Stimulated activated CD8-positive, alpha-beta memory T cell treated with anti-CD3 and anti-CD28 coated beads, Interleukin-15, amount 100 ng/mL, for 48 hours (primary cell): Measurements from ENCODE around the gene PRKAG3.
"Not testable (repeated sequence)": the region's sequence is repeated elsewhere in the genome, so short reads cannot be mapped to it uniquely, and the experiment has no call there.

Experiments
- DNase-seq, 2 donors: peaks; one replicate each; pipeline ENCODE4 v3.0.0-alpha.2; 2020; ENCODE audit warnings: low read depth in 2 of 2

Gene PRKAG3

DNA sequence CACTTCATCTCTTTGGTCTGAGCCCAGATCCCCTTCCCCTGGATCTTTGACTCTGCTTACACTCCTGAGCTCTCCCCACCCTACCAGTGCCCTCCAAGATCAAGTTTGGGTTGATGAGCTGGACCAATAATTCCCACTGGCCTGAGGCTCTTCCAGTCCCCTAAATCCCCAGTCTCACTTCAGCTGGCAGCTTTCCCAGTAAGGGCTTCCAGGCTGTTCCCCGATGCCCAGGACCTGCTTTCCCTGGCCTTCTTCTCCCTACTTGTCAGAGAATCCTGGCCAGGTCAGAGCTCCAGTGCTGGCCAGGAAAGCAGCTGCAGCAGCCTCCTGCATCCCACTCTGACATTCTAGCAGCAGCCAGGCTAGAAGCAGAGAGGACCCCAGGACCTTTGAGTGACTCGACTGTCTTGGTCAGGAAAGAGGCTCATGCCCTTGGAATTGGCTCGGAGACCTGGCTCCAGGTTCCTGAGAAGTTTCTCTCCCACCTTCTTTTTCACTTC is 31.5 kb upstream of the PRKAG3 start:
- DNase-seq = no peak

DNA sequence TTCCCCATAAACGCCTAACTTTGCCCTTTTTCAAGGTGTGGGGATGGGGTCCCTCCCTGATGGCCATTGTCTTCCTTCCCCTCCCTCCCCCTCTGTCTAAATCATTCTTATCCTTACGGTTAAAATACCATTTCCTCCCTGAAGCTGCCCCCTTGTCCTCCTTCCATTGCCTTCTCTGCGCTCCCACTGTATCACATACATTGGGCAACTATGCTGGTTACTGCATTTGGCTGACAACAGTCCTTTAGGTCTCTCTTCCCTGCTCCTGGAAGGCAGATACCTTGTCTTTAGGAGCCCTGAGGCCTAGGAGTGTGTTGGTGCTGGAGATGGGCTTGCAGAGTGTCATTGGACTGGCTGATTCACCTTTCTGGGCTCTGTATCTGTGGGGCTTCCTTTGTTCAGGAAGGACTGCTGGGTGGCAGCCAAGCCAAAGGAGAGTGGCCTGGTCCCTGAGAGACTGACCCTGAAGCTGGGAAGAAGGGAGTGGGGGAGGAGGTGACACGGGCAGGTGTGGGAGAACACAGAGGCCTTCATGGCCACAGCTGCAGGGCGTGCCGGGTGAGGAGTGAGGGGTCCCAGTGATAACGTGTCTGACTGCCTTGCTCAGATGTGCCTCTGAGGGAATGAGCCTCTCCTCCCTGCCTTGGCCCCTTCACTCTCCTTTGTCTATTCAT is 30.2 kb upstream of the PRKAG3 start:
- no peak for DNase-seq

DNA sequence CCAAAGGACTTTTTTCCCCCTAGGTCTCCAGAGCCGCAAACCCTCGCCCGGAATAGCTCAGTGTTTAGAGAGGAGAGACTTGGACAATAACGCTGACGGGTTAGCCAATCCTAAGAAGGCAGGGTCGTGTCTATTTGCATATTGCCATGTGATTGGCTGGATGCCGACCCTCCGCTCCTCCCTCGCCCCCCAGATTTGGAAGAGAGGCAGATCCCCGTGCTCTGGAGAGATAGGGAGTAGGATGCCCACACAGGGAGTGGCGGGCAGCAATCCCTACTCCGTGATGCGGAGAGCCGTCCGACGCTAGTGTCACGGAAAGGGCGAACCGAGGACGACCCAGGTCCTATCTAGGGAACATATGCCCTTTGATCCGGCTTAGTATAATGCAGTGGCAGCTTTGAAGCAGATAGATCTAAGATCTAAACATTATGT is 29.4 kb upstream of the PRKAG3 start:
- no peak for DNase-seq

DNA sequence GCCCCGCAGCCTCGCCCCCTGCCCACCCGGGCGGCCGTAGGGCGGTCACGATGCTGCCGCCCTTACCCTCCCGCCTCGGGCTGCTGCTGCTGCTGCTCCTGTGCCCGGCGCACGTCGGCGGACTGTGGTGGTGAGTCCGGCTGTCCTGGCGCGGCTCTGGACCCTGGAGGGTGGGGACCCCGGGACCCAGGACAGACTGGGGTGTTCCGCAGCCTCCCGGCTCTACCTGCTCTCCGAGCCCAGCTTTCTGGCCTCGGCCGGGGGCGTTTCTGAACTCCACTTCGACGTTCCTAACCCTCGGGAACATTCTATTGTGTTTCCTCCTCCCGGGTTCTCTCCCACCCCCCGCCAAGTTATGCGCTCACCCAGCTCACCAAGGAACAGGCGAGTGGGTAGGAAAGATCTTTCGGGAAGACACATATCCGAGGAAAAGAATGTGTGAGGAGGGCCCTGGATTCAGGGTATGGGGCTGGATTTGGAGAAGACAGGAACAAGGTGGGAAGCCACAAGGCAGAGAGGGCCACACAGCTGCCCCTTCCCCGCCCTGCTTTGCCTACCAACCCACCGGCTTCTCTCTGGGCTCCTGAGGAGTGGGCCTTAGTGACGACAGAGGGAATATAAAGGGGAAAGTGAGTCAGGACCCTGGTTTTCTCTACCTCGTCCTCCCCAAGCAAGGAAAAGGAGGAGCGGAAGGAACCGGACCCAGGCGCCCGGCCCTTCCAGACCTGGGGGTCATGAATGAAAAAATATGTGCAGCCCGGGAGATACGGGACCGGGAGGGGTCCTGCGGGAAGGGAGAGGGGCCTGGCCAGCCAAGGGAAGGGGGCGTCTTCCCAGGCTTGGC is 28.6 kb upstream of the PRKAG3 start:
- DNase-seq = no peak

DNA sequence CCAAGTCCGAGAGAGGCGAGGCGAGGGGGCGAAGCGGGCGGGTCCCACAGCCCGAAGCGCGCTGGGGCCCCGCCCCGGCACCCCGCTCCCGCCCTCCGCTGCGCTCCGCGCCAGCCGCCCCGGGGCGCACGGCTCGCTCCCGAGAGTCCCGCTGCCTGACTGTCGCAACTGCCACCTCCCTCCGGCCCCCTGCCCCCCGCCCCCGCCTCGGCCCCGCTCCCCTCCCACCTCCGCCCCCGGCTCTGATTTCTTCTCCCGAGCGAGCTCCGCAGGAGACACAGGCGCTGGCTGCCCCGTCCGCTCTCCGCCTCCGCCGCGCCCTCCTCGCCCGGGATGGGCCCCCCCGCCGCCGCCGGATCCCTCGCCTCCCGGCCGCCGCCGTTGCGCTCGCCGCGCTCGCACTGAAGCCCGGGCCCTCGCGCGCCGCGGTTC is 28.0 kb upstream of the PRKAG3 start, which contains the start of gene WNT6:
Gene WNT6 (plus strand): TSS at position 250 of the 432 bp plus-strand sequence. CDS start 233 bp downstream, outside the sequence.
- DNase-seq = no peak

DNA sequence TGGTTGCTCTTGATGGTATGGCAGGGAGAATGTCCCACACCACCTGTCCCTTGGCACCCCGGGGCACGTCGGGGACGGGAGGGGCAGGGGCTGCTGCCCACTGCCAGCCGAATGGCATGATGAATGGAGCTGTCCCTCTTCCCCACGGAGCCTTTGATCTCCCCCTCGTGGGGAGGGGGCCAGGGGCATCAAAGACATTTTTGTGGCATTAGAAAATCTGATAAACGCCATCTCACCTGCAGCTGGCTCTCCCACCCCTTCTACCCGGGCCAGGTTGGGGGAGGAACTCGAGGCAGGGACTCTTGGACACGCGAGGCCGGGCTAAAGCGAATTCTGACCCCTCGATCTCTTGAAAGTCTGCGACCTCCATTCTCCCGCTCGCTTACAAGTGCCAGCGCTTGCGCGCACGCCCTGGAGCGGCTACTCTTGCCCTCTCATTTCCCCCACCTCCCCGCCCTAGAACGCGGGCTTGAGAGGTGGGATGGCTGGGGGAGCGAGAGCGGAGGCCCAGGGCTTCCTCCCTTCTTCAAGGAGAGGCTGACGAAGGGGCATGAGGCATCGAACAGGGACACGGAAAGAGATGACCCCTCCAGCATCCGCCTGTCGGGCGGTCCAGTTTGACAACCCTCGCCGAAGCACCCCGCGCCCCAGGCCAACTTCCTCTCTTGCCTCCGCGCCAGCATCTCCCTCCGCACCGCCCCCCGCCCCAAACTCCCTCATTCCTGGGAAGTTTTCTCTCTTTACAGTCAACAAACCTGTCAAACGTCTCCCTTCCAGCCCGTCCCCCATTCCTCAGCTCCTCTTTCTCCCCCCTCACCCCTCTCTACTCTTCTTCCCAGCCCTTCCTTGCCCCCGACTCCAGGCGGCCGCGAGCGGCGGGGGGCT is 27.3 kb upstream of the PRKAG3 start:
- DNase-seq = no peak

DNA sequence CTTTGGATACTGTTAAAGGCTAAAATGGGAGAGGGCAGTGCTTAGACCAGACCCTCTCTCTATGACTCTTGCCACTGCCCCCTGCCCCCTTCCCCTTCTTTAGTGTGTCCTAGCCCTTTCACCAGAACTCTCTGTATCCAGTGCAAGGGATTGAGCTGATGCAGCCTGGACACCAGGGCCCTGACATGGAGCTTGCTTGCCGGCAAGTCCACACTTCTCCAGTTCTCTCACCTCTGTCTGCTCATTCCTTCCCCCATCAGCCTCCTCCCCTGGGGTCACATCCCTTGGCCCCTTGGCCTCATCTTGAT is 26.5 kb upstream of the PRKAG3 start:
- DNase-seq = no peak

DNA sequence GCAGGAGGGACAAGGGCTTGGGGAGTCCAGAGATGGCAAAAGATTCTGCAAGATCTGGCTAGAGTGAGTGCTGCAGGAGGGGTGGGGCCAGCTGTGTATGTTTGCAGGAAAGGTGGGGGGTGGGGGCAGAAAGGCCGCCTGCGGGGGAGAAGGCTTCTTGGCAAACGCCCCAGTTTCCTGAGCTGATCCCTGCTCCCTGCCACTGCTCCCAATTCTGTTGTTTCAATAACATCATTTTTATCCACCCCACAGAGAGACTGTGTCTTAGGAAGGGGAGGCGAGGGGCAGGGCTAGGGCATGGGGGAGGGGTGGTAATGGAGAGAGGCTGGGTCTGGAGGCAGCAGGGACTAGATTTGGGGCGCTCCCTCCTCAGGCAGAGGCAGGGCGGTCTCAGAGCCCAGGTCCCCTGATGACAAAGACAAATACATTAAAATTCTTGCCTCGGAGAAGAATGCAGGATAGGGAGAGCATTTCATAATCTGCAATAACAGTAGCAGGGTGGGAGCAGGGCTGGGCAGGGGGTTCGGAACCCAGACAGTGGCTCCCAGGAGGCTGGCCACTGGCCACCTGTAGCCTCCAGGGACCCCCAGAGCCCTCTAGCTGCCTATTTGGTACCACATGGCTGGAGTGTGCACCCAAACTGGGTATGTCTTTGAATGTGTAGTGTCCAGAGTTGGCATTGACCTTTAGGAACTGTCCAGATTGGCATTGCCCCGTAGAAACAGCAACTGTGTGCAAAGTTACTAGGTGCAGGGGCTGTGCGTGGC is 26.0 kb upstream of the PRKAG3 start:
- DNase-seq = no peak

DNA sequence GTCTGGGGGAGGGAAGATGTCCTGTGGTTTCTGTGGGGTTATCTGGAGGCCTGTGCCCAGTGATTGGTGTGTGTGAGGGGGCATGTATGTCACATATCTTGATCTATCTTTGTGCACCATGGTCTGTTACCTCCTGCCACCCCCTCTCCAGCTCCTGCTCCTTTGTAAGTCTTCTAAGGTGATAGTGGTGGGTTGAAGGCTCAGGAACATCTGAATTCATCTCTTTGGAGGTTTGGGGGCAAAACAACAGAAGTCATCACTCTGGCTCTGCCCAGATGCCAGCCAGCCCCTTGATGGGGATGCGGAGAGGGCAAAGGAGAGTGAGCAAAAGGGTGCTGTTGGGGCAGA is 25.3 kb upstream of the PRKAG3 start:
- DNase-seq = no peak

DNA sequence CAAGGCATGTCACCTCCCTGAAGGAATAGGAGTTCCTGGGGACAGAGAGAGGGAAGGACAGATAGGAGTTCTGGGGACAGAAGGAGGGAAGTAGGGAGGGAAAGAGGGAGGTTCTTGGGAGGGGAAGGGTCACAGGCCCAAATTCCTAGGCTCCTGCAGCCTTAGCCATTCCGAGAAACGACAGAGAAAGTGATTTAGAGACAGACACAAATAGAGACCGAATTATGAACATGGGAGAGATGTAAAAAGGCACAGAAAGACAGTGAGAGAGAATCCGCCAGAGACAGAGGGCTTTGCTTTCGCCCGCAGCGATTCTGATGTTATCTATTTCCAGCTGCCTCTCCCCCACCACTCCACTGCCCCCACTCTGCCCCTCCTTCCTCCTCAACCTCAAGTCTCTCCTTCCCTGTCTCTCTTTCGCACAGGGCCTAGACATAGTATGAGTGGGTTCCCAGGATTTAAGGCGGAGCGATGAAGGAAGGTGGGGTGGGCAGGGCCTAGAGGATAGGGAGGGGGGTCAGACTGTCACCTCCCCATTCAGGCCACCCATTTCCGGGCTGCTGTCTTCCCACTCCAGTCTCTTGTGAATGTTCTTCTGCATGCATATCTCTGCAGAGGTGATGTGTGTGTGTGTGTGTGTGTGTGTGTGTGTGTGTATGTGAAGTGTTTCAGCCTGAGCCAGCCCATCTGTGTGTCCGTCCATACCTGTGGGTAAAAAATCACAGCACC is 24.7 kb upstream of the PRKAG3 start:
- DNase-seq = no peak

DNA sequence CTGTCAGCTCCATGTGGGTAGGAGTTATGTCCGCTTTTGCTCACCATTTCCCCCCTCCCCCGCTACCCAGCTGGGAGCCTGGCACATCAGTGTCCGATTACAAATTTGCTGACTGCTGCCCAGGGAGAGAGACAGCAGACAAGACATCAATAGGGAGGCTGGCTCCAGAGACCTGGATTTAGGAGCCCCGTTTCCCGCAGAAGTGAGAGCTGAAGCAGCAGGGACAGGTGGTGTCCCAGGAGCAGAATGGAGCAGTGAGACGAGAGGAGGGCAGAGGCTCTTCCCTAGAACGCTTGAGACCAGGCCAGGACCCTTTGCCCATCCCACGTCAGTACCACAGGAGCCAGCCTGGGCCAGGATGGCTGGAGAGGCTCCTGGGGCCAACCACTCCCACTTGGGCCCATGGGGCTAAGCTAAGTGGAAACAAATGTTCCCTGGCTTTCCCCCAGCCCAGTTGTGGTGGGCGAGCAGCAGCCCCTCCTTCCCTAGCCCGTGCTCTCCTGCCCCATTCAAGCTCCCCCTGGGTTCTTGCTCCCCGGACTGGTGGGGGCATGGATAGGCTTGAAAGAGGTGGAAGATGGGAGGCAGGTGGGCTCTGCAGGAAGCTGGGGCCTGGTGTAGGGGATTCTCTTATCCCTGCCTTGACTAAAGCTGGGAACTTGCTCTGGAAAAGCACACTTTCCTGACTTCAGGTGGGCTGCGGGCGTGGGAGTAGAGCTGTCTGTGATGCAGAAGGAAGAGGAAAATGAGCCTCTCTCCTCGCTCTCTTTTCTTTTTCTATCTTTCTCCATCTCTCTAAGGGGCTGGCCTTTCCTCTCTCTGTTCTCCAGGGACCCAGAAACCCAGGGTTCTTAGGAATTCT is 23.9 kb upstream of the PRKAG3 start:
- DNase-seq = no peak

DNA sequence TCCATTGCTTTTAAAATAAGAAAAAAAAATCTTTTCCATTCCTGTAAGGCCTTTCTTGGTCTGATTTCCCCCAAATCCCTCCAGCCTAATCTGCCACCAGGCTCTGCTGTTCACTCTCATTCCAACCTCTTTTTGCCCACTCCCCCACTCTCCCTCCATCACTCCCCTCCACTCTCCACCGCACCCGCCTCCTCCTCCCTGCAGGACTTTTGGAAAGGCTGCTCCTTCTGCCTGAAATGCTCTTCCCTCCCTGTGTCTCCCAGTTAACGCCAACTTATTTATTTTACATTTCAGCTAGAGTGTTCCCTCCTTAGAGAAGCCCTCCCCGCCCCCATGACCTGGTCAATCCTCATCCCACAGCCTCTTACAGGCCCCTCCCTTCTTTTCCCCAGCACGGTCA is 23.3 kb upstream of the PRKAG3 start:
- DNase-seq = no peak

DNA sequence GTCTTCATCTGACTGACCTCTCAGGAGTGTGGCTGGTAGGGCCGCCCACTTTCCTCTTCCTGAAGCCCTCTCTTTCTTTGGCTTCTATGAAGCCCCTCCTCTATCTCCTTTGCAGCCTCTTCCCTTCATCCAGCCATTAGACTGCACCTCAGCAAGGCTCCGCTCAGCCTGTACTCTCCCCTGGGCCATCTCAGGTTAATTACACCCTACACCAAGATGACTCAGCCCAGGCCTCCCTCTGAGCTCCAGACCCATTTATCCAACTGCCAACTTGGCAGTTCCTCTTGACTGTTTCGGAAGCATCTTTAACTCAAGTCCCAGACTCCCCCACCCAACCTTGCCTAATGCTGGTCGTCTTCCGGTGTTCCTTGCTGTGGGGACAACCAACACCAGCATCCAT is 22.2 kb upstream of the PRKAG3 start:
- no peak for DNase-seq

DNA sequence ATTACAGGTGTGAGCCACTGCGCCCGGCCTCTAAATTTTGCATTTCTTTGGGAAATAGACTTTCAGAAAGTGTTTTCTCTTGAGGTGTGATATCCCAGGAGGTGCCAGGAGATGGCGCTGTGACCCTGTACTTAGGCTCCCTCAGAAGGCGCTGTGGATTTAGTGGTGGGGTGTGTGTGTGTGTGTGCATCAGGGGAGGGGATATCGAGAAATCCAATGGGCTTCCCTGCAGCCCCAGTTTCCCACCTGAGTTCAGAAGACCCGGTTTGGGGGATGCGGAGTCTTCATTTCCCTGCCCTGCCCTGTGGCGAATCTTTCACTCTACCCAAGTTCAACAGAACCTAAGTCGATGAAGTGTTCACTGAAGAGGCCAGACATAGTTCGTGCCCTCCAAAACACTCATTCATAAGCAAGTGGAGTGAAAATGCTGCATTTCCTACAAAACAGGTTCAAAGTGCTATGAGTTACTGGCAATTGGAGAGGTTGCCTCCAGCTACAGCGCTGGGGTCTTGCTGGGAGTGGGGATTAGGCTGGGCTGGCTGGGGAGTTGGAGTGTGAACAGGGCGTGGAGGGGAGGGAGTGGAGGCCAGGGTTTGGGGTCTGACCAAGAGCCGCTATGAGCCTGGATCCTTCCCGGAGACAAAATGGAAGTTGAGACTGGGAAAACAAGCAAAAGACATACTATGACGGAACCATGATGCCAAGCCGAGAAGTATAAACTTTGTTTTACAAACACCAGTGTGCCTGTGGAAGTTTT is 21.5 kb upstream of the PRKAG3 start:
- peak; percentile 29 to 31 for DNase-seq

DNA sequence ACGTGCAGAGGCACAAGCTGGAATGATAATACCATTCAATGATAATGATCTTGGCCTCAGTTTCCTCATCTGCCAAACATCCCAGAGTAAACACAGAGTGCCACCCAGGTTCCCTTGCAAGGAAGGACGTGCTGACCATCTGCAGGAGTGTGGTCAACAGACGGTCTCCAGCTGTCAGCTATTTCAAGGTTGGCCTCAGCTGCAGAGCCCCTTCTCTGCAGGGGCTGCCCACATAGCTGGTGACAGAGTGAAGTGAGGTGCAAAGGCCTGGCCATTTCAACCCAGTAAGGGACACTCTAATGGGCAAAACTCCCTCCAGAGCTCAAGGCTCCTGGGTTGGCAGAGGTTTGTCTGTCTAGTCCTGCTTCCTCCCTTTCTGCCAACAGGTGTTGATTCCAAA is 19.7 kb upstream of the PRKAG3 start:
- DNase-seq = no peak

DNA sequence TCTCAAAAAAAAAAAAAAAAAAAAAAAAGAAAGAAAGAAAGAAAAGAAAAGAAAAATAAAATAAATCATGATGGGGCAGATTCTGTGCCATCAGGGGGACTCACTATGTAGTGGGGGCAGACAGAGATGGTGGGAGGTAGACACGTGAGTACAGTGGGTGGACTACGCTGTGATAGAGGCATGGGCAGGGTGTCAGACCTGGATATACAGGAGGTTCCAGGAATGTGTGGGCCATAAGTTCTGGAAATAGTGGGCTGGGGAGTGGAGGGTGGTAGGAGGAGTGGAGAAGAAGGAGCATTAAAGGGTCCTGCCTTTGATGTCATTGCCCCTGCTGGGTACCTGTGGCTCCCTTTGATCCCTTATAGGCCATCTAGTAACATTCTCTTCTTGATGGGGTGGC is 19.2 kb upstream of the PRKAG3 start:
- no peak for DNase-seq

DNA sequence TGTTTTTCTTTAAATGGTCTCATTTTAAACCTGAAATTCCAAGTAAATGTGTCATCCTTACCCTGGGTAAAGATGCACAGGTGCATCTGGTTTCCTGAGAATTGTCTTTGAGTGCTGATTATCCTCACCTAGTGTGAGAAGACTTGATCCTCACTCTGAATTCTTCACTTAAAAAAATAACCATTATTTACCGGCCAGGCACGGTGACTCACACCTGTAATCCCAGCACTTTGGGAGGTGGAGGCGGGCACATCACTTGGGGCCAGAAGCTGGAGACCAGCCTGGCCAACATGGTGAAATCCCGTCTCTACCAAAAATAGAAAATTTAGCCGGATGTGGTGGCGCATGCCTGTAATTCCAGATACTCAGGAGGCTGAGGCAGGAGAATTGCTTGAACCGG is 18.1 kb upstream of the PRKAG3 start:
- no peak for DNase-seq

DNA sequence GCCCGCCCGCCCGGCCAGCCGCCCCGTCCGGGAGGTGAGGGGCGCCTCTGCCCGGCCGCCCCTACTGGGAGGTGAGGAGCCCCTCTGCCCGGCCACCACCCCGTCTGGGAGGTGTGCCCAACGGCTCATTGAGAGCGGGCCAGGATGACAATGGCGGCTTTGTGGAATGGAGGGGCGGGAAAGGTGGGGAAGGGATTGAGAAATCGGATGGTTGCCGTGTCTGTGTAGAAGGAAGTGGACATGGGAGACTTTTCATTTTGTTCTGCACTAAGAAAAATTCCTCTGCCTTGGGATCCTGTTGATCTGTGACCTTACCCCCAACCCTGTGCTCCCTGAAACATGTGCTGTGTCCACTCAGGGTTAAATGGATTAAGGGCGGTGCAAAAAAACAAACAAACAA is 15.4 kb upstream of the PRKAG3 start:
- DNase-seq = not testable (repeated sequence)

DNA sequence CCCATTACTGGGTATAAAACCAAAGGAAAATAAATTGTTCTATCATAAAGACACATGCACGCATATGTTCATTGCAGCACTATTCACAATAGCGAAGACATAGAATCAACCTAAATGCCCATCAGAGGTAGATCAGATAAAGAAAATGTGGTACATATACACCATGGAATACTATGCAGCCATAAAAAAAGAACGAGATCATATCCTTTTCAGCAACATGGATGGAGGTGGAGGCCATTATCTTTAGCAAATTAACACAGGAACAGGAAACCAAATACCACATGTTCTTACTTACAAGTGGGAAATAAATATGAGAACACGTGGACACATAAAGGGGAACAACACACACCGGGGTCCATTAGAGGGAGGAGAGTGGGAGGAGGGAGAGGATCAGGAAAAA is 12.7 kb upstream of the PRKAG3 start:
- not testable (repeated sequence) for DNase-seq
